GM12873 (cell line): Measurements from ENCODE around the gene MTMR10.

Experiments
- CTCF ChIP-seq: IDR thresholded peaks from 2 replicates; pipeline ENCODE4 v1.5.1; 2012; ENCODE audit warnings: low read depth, mild to moderate bottlenecking, moderate library complexity, low read length, control low read depth; ENCODE audit not compliant: insufficient read depth; ENCODE audit errors: missing control alignments

The MTMR10 gene

GRCh38 chr15:31013863-31014607, 22.6 kb upstream of the MTMR10 start:
- no peak for TF ChIP-seq CTCF

- no peak for TF ChIP-seq CTCF
Measured at GRCh38 chr15:31012455-31012854, 21.0 kb upstream of the MTMR10 start.

GRCh38 chr15:31010036-31010435, 18.6 kb upstream of the MTMR10 start:
- no peak for TF ChIP-seq CTCF

- no peak for TF ChIP-seq CTCF
Measured at GRCh38 chr15:31005660-31006059, 14.2 kb upstream of the MTMR10 start.

- TF ChIP-seq CTCF: no peak
Measured at GRCh38 chr15:31004220-31004733, 12.8 kb upstream of the MTMR10 start.

- no peak for TF ChIP-seq CTCF
Measured at GRCh38 chr15:31001702-31002101, 10.3 kb upstream of the MTMR10 start.

GRCh38 chr15:30999729-31000128, 8.3 kb upstream of the MTMR10 start:
- no peak for TF ChIP-seq CTCF

- no peak for TF ChIP-seq CTCF
Measured at GRCh38 chr15:30997270-30997669, 5.8 kb upstream of the MTMR10 start.
